Hematopoietic multipotent progenitor cell treated with erythropoietin and hydrocortisone succinate and interleukin-3 and kit ligand, for 17 days (in vitro differentiated cells): ENCODE measurements around the gene PEAK1.

Experiments
- DNase-seq: peaks from one replicate; pipeline ENCODE4 v3.0.0-alpha.2; 2015; ENCODE audit warnings: low spot score

Gene PEAK1

GRCh38 chr15:77402740-77403379 is 17.0 kb downstream of the PEAK1 start:
- no peak for DNase-seq

GRCh38 chr15:77400258-77400657 is 19.6 kb downstream of the PEAK1 start:
- no peak for DNase-seq

- DNase-seq: no peak
Measured at GRCh38 chr15:77398927-77399326, 21.0 kb downstream of the PEAK1 start.

- no peak for DNase-seq
Measured at GRCh38 chr15:77396692-77397091, 23.2 kb downstream of the PEAK1 start.

GRCh38 chr15:77395013-77395774 is 24.7 kb downstream of the PEAK1 start:
- DNase-seq: no peak

- no peak for DNase-seq
Measured at GRCh38 chr15:77393471-77393840, 26.4 kb downstream of the PEAK1 start.

- no peak for DNase-seq
Measured at GRCh38 chr15:77392762-77393470, 27.0 kb downstream of the PEAK1 start.

- no peak for DNase-seq
Measured at GRCh38 chr15:77391372-77391951, 28.4 kb downstream of the PEAK1 start.

- no peak for DNase-seq
Measured at GRCh38 chr15:77387365-77388105, 32.4 kb downstream of the PEAK1 start.

GRCh38 chr15:77386626-77387025 is 33.3 kb downstream of the PEAK1 start:
- no peak for DNase-seq

GRCh38 chr15:77384589-77385359 is 35.1 kb downstream of the PEAK1 start:
- no peak for DNase-seq

GRCh38 chr15:77384086-77384485 is 35.8 kb downstream of the PEAK1 start:
- DNase-seq: no peak

GRCh38 chr15:77380033-77380432 is 39.9 kb downstream of the PEAK1 start:
- DNase-seq: no peak

- DNase-seq: no peak
Measured at GRCh38 chr15:77376770-77377169, 43.1 kb downstream of the PEAK1 start.

GRCh38 chr15:77375133-77375532 is 44.8 kb downstream of the PEAK1 start:
- no peak for DNase-seq

- no peak for DNase-seq
Measured at GRCh38 chr15:77373441-77373840, 46.5 kb downstream of the PEAK1 start.

- DNase-seq: no peak
Measured at GRCh38 chr15:77371850-77372563, 47.9 kb downstream of the PEAK1 start.

- DNase-seq: no peak
Measured at GRCh38 chr15:77370580-77370979, 49.3 kb downstream of the PEAK1 start.

GRCh38 chr15:77369168-77369567 is 50.7 kb downstream of the PEAK1 start:
- no peak for DNase-seq

GRCh38 chr15:77367631-77368030 is 52.3 kb downstream of the PEAK1 start:
- no peak for DNase-seq

GRCh38 chr15:77361456-77361855 is 58.4 kb downstream of the PEAK1 start:
- no peak for DNase-seq
